Peyer's patch (tissue), 4 donors: ENCODE results near the gene ARSA.

Experiments used
- POLR2A ChIP-seq, 2 donors: fragments of 450-650 bp; IDR thresholded peaks; one replicate each; pipeline ENCODE4 v1.5.1; 2017; ENCODE audit warnings: antibody characterized with exemption in 2 of 2, mild to moderate bottlenecking in 2 of 2, moderate library complexity in 2 of 2
- TF ChIP-seq, protein P1 (sequence below), 6 experiments: fragments of 450-650 bp in 4 of 6; fragments of 200-600 bp in 2 of 6; sonication (generic) in 1 of 6; IDR thresholded peaks; one replicate each; pipeline ENCODE4 v1.5.1; 2017 to 2019; ENCODE audit warnings: antibody characterized with exemption in 6 of 6, mild to moderate bottlenecking in 3 of 6, moderate library complexity in 1 of 6

- TF ChIP-seq, protein P1, sequence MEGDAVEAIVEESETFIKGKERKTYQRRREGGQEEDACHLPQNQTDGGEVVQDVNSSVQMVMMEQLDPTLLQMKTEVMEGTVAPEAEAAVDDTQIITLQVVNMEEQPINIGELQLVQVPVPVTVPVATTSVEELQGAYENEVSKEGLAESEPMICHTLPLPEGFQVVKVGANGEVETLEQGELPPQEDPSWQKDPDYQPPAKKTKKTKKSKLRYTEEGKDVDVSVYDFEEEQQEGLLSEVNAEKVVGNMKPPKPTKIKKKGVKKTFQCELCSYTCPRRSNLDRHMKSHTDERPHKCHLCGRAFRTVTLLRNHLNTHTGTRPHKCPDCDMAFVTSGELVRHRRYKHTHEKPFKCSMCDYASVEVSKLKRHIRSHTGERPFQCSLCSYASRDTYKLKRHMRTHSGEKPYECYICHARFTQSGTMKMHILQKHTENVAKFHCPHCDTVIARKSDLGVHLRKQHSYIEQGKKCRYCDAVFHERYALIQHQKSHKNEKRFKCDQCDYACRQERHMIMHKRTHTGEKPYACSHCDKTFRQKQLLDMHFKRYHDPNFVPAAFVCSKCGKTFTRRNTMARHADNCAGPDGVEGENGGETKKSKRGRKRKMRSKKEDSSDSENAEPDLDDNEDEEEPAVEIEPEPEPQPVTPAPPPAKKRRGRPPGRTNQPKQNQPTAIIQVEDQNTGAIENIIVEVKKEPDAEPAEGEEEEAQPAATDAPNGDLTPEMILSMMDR (IDR thresholded peaks at IDR 0.05), result no peak
- no peak for TF ChIP-seq POLR2A (IDR thresholded peaks at IDR 0.05)
Measured at GRCh38 chr22:50608996-50609395, 19.0 kb downstream of the ARSA start.
